GM12892 (cell line): ENCODE results near the gene GNG2.

ENCODE experiments used
- DNase-seq: peaks from one replicate; pipeline ENCODE4 v3.0.0; 2011; ENCODE audit not compliant: insufficient read length
- FAIRE-seq: peaks from 2 replicates; lab custom pipeline; 2011; peaks lifted over from hg19 to GRCh38; lab: Jason Lieb, UNC
- POLR2A ChIP-seq: IDR thresholded peaks from 2 replicates; pipeline ENCODE4 v1.6.1; 2011; ENCODE audit warnings: low read depth, low read length, control low read depth
- POLR2AphosphoS5 ChIP-seq: IDR thresholded peaks from 2 replicates; pipeline ENCODE4 v1.6.1; 2011; ENCODE audit warnings: low read depth, low read length, control low read depth
- TAF1 ChIP-seq: IDR thresholded peaks from 2 replicates; pipeline ENCODE4 v1.6.1; 2011; ENCODE audit warnings: low read depth, mild to moderate bottlenecking, control low read depth, low read length, borderline replicate concordance

Gene GNG2

DNA sequence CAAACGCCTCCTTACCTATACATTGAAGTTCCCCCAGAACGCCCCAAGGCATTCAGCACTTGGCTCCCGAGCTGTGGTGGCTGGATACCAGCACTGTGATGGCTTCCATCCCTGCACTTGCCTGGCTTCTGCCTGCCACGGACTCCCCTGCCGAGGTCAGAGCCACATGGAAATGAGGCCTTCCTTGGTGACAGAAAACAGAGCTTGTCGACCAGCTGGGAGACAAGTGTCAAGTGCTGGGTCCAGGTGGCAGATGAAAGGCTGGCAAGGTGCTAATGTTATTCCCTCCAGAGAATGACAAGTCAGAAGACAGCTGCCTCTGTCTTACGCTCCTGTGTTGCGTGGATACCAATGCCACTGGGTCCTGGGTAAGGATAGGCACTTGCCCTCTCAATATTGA, 26.2 kb upstream of the GNG2 start:
- no peak for TF ChIP-seq POLR2AphosphoS5
- TF ChIP-seq POLR2A: no peak
- TF ChIP-seq TAF1: no peak
- DNase-seq: no peak
- FAIRE-seq: no peak

GRCh38 chr14:51836417-51836816, 24.0 kb upstream of the GNG2 start:
- TF ChIP-seq TAF1: no peak
- TF ChIP-seq POLR2A: no peak
- TF ChIP-seq POLR2AphosphoS5: no peak
- no peak for FAIRE-seq
- DNase-seq: no peak

- TF ChIP-seq TAF1 (no peak), POLR2AphosphoS5 (no peak), POLR2A (no peak)
- FAIRE-seq (peak; percentile 90), DNase-seq (no peak)
Measured at GRCh38 chr14:51844081-51844881, 16.1 kb upstream of the GNG2 start.

- DNase-seq (no peak), FAIRE-seq (peak; percentile 82)
- TF ChIP-seq POLR2A (no peak), TAF1 (no peak), POLR2AphosphoS5 (no peak)
Measured at GRCh38 chr14:51845811-51846210, 14.6 kb upstream of the GNG2 start.

DNA sequence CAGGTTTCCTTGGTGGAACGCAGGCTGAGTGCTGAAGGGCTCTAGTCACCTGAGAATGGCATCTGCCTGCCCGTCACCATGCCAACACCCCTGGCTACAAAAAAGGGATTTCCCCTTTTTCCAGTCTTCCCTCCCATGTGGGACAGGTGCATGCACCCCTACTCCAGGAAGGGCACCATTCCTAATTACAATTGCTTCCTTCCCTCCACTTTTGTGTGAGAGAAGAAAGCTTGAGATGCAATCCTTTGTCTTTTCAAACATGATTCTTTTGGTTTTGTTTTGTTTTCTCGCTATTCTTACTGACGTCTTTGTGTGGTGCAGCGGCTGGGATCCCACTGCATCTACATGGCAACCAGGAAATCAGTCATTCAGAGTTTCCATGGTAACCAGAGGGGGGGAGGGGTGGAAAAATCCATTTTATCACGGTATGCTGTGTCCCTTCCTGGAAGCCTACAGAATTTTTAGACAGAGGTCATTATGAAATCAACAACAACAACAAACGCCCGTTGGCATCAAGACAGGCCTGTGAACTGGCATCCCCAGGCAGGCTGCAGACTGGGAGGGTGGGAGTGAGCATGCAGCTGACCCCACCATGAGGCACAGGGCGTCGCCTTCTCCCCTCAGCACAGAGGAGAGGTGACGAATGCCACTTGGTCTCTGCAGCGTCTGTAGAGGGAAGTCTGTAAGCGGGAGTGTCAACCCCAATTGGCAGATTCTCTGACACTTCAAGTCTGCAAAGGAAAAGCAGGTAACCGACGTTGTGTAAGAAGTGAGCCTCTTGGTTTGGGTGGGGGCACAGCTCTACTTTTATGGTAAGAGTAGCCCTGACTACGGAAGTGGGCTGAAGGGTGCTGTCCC, 13.6 kb upstream of the GNG2 start:
- peak; percentile 99 for FAIRE-seq
- DNase-seq: peak; percentile 46
- TF ChIP-seq POLR2AphosphoS5 (peak; percentile 76; the same call in 1 of the 2 replicates), POLR2A (peak; percentile 81), TAF1 (peak; percentile 30; the same call in 1 of the 2 replicates)

DNA sequence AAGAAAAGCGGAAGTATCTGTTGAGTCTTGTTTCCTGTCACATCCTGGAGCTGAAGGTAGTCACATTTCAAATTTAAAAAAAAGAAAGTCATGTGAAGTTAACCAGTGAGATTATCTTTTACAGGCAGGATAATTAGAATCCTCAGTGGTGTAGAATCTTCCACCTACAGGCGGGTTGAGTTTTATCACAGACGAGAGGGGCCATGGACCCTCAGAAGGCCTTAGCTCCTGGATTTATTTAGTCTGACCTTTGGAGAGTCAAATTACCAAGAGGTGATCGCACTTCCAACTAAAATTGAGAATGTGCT, 13.0 kb upstream of the GNG2 start:
- DNase-seq (no peak), FAIRE-seq (no peak)
- no peak for TF ChIP-seq POLR2AphosphoS5
- TF ChIP-seq TAF1: no peak
- TF ChIP-seq POLR2A: no peak; the same call in 1 of the 2 replicates

DNA sequence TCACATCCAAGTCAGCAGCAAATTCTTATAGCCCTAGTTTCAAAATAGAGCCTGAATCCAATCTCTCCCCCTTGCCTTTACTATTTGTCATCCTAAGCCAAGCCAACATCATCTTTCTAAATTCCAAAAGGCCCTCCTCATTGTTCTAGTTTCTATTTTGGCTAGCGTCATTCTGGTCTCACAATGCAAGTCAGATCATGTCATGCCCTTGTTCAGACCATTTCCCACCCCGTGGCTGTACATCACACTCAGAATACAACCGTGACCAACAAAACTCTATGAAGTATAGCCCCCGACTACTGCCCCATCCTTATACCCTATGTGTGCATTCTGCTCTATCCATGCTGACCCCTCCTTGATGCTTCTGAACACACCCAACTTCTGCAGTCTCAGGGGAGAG, 12.3 kb upstream of the GNG2 start:
- FAIRE-seq (no peak), DNase-seq (no peak)
- TF ChIP-seq POLR2AphosphoS5 (peak; percentile 32; the same call in 1 of the 2 replicates), TAF1 (no peak)

- DNase-seq (no peak), FAIRE-seq (peak; percentile 90)
- TF ChIP-seq POLR2A (no peak), TAF1 (no peak), POLR2AphosphoS5 (no peak)
Measured at GRCh38 chr14:51849097-51849496, 11.3 kb upstream of the GNG2 start.

DNA sequence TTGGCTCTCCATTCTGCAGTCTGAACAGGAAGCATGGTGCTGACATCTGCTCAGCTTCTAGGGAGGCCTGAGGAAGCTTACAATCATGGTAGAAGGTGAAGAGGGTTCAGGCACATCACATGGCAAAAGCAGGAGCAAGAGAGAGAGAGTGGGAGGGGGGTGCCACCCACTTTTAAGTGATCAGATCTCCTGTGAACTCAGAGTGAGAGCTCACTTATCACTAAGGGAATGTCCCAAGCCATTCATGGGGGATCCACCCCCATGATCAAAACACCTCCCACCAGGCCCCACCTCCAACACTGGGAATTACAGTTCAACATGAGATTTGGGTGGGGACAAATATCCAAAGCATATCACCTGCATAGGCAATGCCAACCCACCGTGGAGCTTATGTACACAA, 9.8 kb upstream of the GNG2 start:
- TF ChIP-seq POLR2AphosphoS5 (no peak), TAF1 (no peak), POLR2A (no peak)

GRCh38 chr14:51852541-51852940, 7.9 kb upstream of the GNG2 start:
- FAIRE-seq: no peak
- no peak for DNase-seq
- TF ChIP-seq POLR2AphosphoS5 (no peak), TAF1 (no peak), POLR2A (no peak)

More for the DNA sequence above, 9.8 kb upstream of the GNG2 start:
- DNase-seq (no peak), FAIRE-seq (no peak)

- DNase-seq (no peak), FAIRE-seq (no peak)
Measured at GRCh38 chr14:51855234-51855633, 5.2 kb upstream of the GNG2 start.

DNA sequence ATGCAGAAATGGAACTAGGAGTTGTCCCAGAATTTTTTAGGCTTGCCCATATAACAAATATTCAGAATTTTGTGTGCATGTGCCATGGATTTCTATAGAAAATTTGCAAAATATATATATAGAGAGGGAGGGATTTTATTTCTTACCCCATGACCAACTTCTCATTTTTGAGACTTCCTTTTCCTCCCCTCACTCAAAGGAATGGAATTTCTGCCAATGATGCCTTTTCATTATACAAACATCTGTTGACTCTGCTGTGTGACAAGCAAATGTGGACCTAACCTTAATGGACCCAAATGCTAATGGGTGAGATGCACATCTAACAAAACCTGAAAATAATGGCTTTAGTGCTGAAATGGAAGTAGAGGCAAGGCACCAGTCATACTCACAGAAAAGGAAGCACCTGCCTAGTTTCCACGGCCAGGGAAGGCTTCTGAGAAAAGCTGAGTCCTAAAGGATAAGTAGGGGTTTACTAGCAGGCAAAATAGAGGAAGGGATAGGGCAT, 3.6 kb upstream of the GNG2 start:
- DNase-seq: no peak
- FAIRE-seq: no peak
- no peak for TF ChIP-seq TAF1
- TF ChIP-seq POLR2AphosphoS5: no peak
- no peak for TF ChIP-seq POLR2A

More at GRCh38 chr14:51855234-51855633, 5.2 kb upstream of the GNG2 start:
- TF ChIP-seq POLR2A (no peak), POLR2AphosphoS5 (no peak), TAF1 (no peak)

DNA sequence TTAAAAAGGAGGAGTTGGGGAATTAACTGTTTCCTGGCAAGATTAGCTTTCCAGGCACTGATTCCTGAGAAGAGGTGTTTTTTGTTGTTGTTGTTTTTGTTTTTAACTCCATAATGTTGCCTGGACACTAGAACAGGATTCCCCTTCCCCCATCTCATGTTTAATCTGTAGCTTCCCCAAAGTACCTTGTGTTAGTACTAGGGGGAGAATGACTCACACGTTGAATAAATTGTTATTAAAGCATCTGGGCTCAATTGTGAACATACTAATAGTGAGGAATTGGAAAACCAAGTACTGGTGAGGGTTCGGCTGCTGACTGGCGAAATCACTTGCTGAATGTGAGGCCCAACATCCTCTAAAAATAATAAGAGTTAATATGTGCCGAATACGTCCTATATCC, 1.3 kb upstream of the GNG2 start:
- TF ChIP-seq POLR2A (no peak), POLR2AphosphoS5 (no peak), TAF1 (no peak)
- FAIRE-seq: no peak
- DNase-seq: no peak
